PC-3 (cell line): ENCODE data around the gene ASCL4. TPM values are rescaled to one million over a fixed set of nuclear protein-coding genes. Genes with fewer than 3 reads are reported as not detected.
A peak's percentile ranks its signal among the peaks of the same experiment; 100 is the strongest.

Source experiments
- ATAC-seq: fragments of 200-7000 bp; cut with Tn5 transposase; 2 replicates; pipeline ENCODE4 v1.9.1; 2020; ENCODE audit warnings: mild to moderate bottlenecking, moderate library complexity
- BruUV-seq: library from RNA; stranded (reverse); fragments of 400-500 nt; replicated peaks from 2 replicates; lab custom pipeline; 2021; lab: Mats Ljungman, UMichigan
- CTCF ChIA-PET: fragments of 300-600 bp; sonication (Branson Sonifier 250); formaldehyde crosslinking; loops from one replicate; lab custom pipeline; 2022; ENCODE audit warnings: antibody characterized with exemption; lab: Charles Lee
- POLR2A ChIA-PET: fragments of 300-600 bp; sonication (Branson Sonifier 250); formaldehyde crosslinking; loops from one replicate; lab custom pipeline; 2022; ENCODE audit warnings: antibody characterized with exemption; ENCODE audit not compliant: unreplicated experiment; lab: Charles Lee
- DNase-seq: peaks from one replicate; pipeline ENCODE4 v3.0.0-alpha.2; 2015
- H2AFZ ChIP-seq: fragments of 300-600 bp; sonication (generic); 2 replicates; pipeline ENCODE4 v1.6.0; 2016; ENCODE audit warnings: antibody characterized with exemption, low read length
- H3F3A ChIP-seq: fragments of 300-600 bp; sonication (generic); one replicate; pipeline ENCODE4 v1.6.0; 2017; ENCODE audit warnings: antibody characterized with exemption, low read length, control low read depth, mild to moderate bottlenecking; ENCODE audit not compliant: unreplicated experiment
- H3K27ac ChIP-seq: fragments of 300-600 bp; sonication (generic); 2 replicates; pipeline ENCODE4 v1.5.1; 2016; ENCODE audit warnings: mild to moderate bottlenecking, low read length
- H3K27me3 ChIP-seq: fragments of 300-600 bp; sonication (generic); 2 replicates; pipeline ENCODE4 v1.6.1; 2016; ENCODE audit warnings: low read length, mixed read lengths
- H3K36me3 ChIP-seq: fragments of 300-600 bp; sonication (generic); 2 replicates; pipeline ENCODE4 v1.6.1; 2016; ENCODE audit warnings: low read depth, mixed run types, low read length, mixed read lengths
- H3K4me1 ChIP-seq: fragments of 300-600 bp; sonication (generic); 2 replicates; pipeline ENCODE4 v1.5.1; 2016; ENCODE audit warnings: low read length; ENCODE audit not compliant: insufficient read depth
- H3K4me2 ChIP-seq: fragments of 300-600 bp; sonication (generic); 2 replicates; pipeline ENCODE4 v1.6.0; 2016; ENCODE audit warnings: low read length
- H3K4me3 ChIP-seq: fragments of 300-600 bp; sonication (generic); 2 replicates; pipeline ENCODE4 v1.5.1; 2016; ENCODE audit warnings: mild to moderate bottlenecking, low read length, mixed read lengths
- H3K79me2 ChIP-seq: fragments of 300-600 bp; sonication (generic); 2 replicates; pipeline ENCODE4 v1.6.1; 2017; ENCODE audit warnings: low read length, mixed read lengths
- H3K9ac ChIP-seq: fragments of 300-600 bp; sonication (generic); 2 replicates; pipeline ENCODE4 v1.6.0; 2016; ENCODE audit warnings: mild to moderate bottlenecking, low read length
- H3K9me2 ChIP-seq: fragments of 300-600 bp; sonication (generic); replicated peaks from 2 replicates; pipeline ENCODE4 v1.6.1; 2016; ENCODE audit warnings: mixed run types, low read length, mixed read lengths
- H3K9me3 ChIP-seq: fragments of 300-600 bp; sonication (generic); 2 replicates; pipeline ENCODE4 v1.6.1; 2016; ENCODE audit warnings: low read length, mixed read lengths
- H4K20me1 ChIP-seq: fragments of 300-600 bp; sonication (generic); 2 replicates; pipeline ENCODE4 v1.6.1; 2016; ENCODE audit warnings: low read length, mixed read lengths
- CTCF ChIP-seq: fragments of 300-600 bp; sonication (generic); conservative IDR thresholded peaks from 2 replicates; pipeline ENCODE4 v1.5.1; 2017; ENCODE audit warnings: antibody characterized with exemption, low read depth, mild to moderate bottlenecking, low read length
- EZH2 ChIP-seq: fragments of 300-600 bp; sonication (generic); IDR thresholded peaks from one replicate; pipeline ENCODE4 v1.6.1; 2017; ENCODE audit warnings: antibody characterized with exemption, mild to moderate bottlenecking, low read length; ENCODE audit not compliant: unreplicated experiment
- EZH2phosphoT487 ChIP-seq: fragments of 300-600 bp; sonication (generic); IDR thresholded peaks from 2 replicates; pipeline ENCODE4 v1.6.1; 2018; ENCODE audit warnings: mild to moderate bottlenecking, antibody characterized with exemption, low read length, borderline replicate concordance
- intact Hi-C: fragments of 100-400 bp; cut with micrococcal nuclease; formaldehyde crosslinking; loops from 2 replicates; pipeline ENCODE4 v1.9.0; 2023
- total RNA-seq: library from RNA; depleted of rRNA; stranded (reverse); fragments of >200 nt; gene quantifications from 2 replicates; pipeline ENCODE4 v1.2.3, GENCODE V29; 2014

ASCL4 gene
- total RNA-seq, 1 experiment from 2014 or later = not detected

GRCh38 chr12:107730618-107731341 lies 43.7 kb upstream of the ASCL4 start:
- Histone ChIP-seq H3K9ac (no peak overlapping the region), H3K36me3 (peaks cover 28% of the 10 kb centered on the region), H3K4me2 (no peak overlapping the region), H3K4me3 (no peak overlapping the region), H3K27ac (no peak overlapping the region), H2AFZ (no peak overlapping the region), H3F3A (no peaks in the 10 kb centered on the region), H3K9me3 (no peaks in the 10 kb centered on the region), H3K27me3 (no peaks in the 10 kb centered on the region), H3K79me2 (no peaks in the 10 kb centered on the region), H3K9me2 (no peaks in the 10 kb centered on the region), H4K20me1 (no peaks in the 10 kb centered on the region), H3K4me1 (no peaks in the 10 kb centered on the region)
- DNase-seq (no peak), ATAC-seq (peak; percentile 15)
- ChIA-PET CTCF (no interaction called here), POLR2A (interaction anchor here (0.6 kb wide), 1 partner anchor 28 kb away, joined by 3 read pairs; no protein-coding TSS in a partner anchor)
- TF ChIP-seq EZH2phosphoT487 (no peak), EZH2 (no peak), CTCF (no peak)
- no TSS peak for BruUV-seq
- intact Hi-C loops = no loop called here

GRCh38 chr12:107731366-107731765 lies 43.1 kb upstream of the ASCL4 start:
- H3K27ac ChIP-seq = no peak overlapping the region
- ChIA-PET CTCF (no interaction called here), POLR2A (interaction anchor here (0.6 kb wide), 1 partner anchor 27 kb away, joined by 3 read pairs; no protein-coding TSS in a partner anchor)
- no peak overlapping the region for H3K4me2 ChIP-seq
- no peaks in the 10 kb centered on the region for H3K9me2 ChIP-seq
- H2AFZ ChIP-seq = no peak overlapping the region
- H3K27me3 ChIP-seq = no peaks in the 10 kb centered on the region
- no peaks in the 10 kb centered on the region for H3F3A ChIP-seq
- no peaks in the 10 kb centered on the region for H3K9me3 ChIP-seq
- TF ChIP-seq CTCF (peak; percentile 31), EZH2 (no peak)
- peaks cover 34% of the 10 kb centered on the region for H3K36me3 ChIP-seq
- no peak overlapping the region for H3K9ac ChIP-seq
- intact Hi-C loops = no loop called here
- TSS peak; percentile 6 for BruUV-seq
- ATAC-seq (peak; percentile 37), DNase-seq (peak; percentile 36)
- no peaks in the 10 kb centered on the region for H3K79me2 ChIP-seq
- H4K20me1 ChIP-seq = no peaks in the 10 kb centered on the region
- no peaks in the 10 kb centered on the region for H3K4me1 ChIP-seq
- no peak overlapping the region for H3K4me3 ChIP-seq

GRCh38 chr12:107732365-107732764 lies 42.1 kb upstream of the ASCL4 start:
- H3F3A ChIP-seq = no peaks in the 10 kb centered on the region
- intact Hi-C loops = no loop called here
- H3K27me3 ChIP-seq = no peaks in the 10 kb centered on the region
- no peak overlapping the region for H3K4me2 ChIP-seq
- ChIA-PET CTCF (no interaction called here), POLR2A (no interaction called here)
- no peak overlapping the region for H2AFZ ChIP-seq
- H3K9ac ChIP-seq = no peak overlapping the region
- BruUV-seq = no TSS peak
- peaks cover 44% of the 10 kb centered on the region for H3K36me3 ChIP-seq
- H4K20me1 ChIP-seq = no peaks in the 10 kb centered on the region
- no peak overlapping the region for H3K27ac ChIP-seq
- H3K79me2 ChIP-seq = no peaks in the 10 kb centered on the region
- no peaks in the 10 kb centered on the region for H3K4me1 ChIP-seq
- TF ChIP-seq EZH2phosphoT487 (no peak), CTCF (no peak)
- ATAC-seq = no peak
- no peak for DNase-seq
- H3K4me3 ChIP-seq = no peak overlapping the region
- H3K9me2 ChIP-seq = no peaks in the 10 kb centered on the region
- no peaks in the 10 kb centered on the region for H3K9me3 ChIP-seq
